Loucy (cell line): Measurements from ENCODE around the gene TAF13.

ENCODE experiments used
- H2AFZ ChIP-seq: fragments of 200-600 bp; sonication (generic); 2 replicates; pipeline ENCODE4 v1.6.0; 2016; ENCODE audit warnings: antibody characterized with exemption, mild to moderate bottlenecking, low read length, moderate library complexity
- H3F3A ChIP-seq: fragments of 200-600 bp; 2 replicates; pipeline ENCODE4 v1.6.0; 2016; ENCODE audit warnings: antibody characterized with exemption, low read depth, mild to moderate bottlenecking
- H3K27me3 ChIP-seq: fragments of 200-600 bp; sonication (generic); 2 replicates; pipeline ENCODE4 v1.6.1; 2014; ENCODE audit warnings: low read length, mild to moderate bottlenecking; ENCODE audit not compliant: insufficient read depth, poor library complexity, severe bottlenecking
- H3K36me3 ChIP-seq: fragments of 200-600 bp; sonication (generic); 2 replicates; pipeline ENCODE4 v1.6.1; 2016; ENCODE audit warnings: low read length; ENCODE audit not compliant: insufficient read depth
- H3K4me1 ChIP-seq: fragments of 200-600 bp; sonication (generic); 2 replicates; pipeline ENCODE4 v1.5.1; 2014; ENCODE audit warnings: low read length, mild to moderate bottlenecking; ENCODE audit not compliant: insufficient read depth, poor library complexity, severe bottlenecking
- H3K4me2 ChIP-seq: fragments of 200-600 bp; sonication (generic); 2 replicates; pipeline ENCODE4 v1.6.0; 2014; ENCODE audit warnings: antibody characterized with exemption, low read length, low read depth, mild to moderate bottlenecking; ENCODE audit not compliant: poor library complexity, severe bottlenecking
- H3K4me3 ChIP-seq: fragments of 200-600 bp; sonication (generic); 2 replicates; pipeline ENCODE4 v1.5.1; 2014; ENCODE audit warnings: low read length, mild to moderate bottlenecking, mixed read lengths; ENCODE audit not compliant: poor library complexity, severe bottlenecking
- H3K79me2 ChIP-seq: fragments of 200-600 bp; sonication (generic); 2 replicates; pipeline ENCODE4 v1.6.1; 2014; ENCODE audit warnings: low read length; ENCODE audit not compliant: insufficient read depth
- H3K9ac ChIP-seq: fragments of 200-600 bp; sonication (generic); 2 replicates; pipeline ENCODE4 v1.6.0; 2014; ENCODE audit warnings: mild to moderate bottlenecking, low read depth, low read length, moderate library complexity; ENCODE audit not compliant: poor library complexity, severe bottlenecking
- H3K9me2 ChIP-seq: fragments of 200-600 bp; sonication (generic); replicated peaks from 2 replicates; pipeline ENCODE4 v1.6.1; 2016; ENCODE audit warnings: low read depth, low read length, mixed read lengths
- H3K9me3 ChIP-seq: fragments of 200-600 bp; sonication (generic); 2 replicates; pipeline ENCODE4 v1.6.1; 2014; ENCODE audit warnings: mild to moderate bottlenecking, antibody characterized with exemption, low read length, low read depth; ENCODE audit not compliant: insufficient read depth
- H4K20me1 ChIP-seq: fragments of 200-600 bp; sonication (generic); 2 replicates; pipeline ENCODE4 v1.6.0; 2014; ENCODE audit warnings: antibody characterized with exemption, low read length, mild to moderate bottlenecking; ENCODE audit not compliant: insufficient read depth, poor library complexity, severe bottlenecking
- CTCF ChIP-seq: fragments of 200-600 bp; sonication (generic); conservative IDR thresholded peaks from 2 replicates; pipeline ENCODE4 v1.5.1; 2014; ENCODE audit warnings: mild to moderate bottlenecking, antibody characterized with exemption, low read length
- EZH2phosphoT487 ChIP-seq: fragments of 200-600 bp; IDR thresholded peaks from 2 replicates; pipeline ENCODE4 v1.6.1; 2018; ENCODE audit warnings: antibody characterized with exemption, mild to moderate bottlenecking, moderate library complexity, borderline replicate concordance

TAF13 gene

GRCh38 chr1:109116286-109116685 lies 40.5 kb upstream of the TAF13 start:
- Histone ChIP-seq H4K20me1 (no peaks in the 10 kb centered on the region), H3K4me3 (no peak overlapping the region), H3K9ac (no peak overlapping the region), H3K27me3 (peaks cover 17% of the 10 kb centered on the region), H3K9me3 (no peaks in the 10 kb centered on the region), H3K79me2 (no peaks in the 10 kb centered on the region), H3F3A (no peaks in the 10 kb centered on the region), H3K4me1 (peaks cover 16% of the 10 kb centered on the region), H2AFZ (no peak overlapping the region), H3K9me2 (no peaks in the 10 kb centered on the region), H3K4me2 (no peak overlapping the region), H3K36me3 (no peaks in the 10 kb centered on the region)
- no peak for TF ChIP-seq EZH2phosphoT487
- no peak for TF ChIP-seq CTCF

GRCh38 chr1:109115685-109116084 lies 39.9 kb upstream of the TAF13 start:
- TF ChIP-seq EZH2phosphoT487, result peak; percentile 24; the same call in 1 of the 2 replicates
- TF ChIP-seq CTCF, result no peak
- Histone ChIP-seq H2AFZ (no peak overlapping the region), H3K4me3 (no peak overlapping the region), H3K4me1 (peaks cover 16% of the 10 kb centered on the region), H3K27me3 (peaks cover 17% of the 10 kb centered on the region), H3K79me2 (no peaks in the 10 kb centered on the region), H3K36me3 (no peaks in the 10 kb centered on the region), H4K20me1 (no peaks in the 10 kb centered on the region), H3K9me3 (no peaks in the 10 kb centered on the region), H3K9ac (no peak overlapping the region), H3F3A (no peaks in the 10 kb centered on the region), H3K4me2 (no peak overlapping the region), H3K9me2 (no peaks in the 10 kb centered on the region)

GRCh38 chr1:109114342-109114674 lies 38.5 kb upstream of the TAF13 start:
- peaks cover 17% of the 10 kb centered on the region for H3K27me3 ChIP-seq

More at GRCh38 chr1:109114342-109114674, 38.5 kb upstream of the TAF13 start:
- Histone ChIP-seq H3K9me3 (no peaks in the 10 kb centered on the region), H4K20me1 (no peaks in the 10 kb centered on the region), H2AFZ (no peak overlapping the region), H3K4me2 (no peak overlapping the region), H3F3A (no peaks in the 10 kb centered on the region), H3K4me1 (peaks cover 16% of the 10 kb centered on the region), H3K9ac (no peak overlapping the region), H3K36me3 (no peaks in the 10 kb centered on the region), H3K9me2 (no peaks in the 10 kb centered on the region), H3K79me2 (no peaks in the 10 kb centered on the region), H3K4me3 (no peak overlapping the region)
- TF ChIP-seq EZH2phosphoT487, result no peak
- no peak for TF ChIP-seq CTCF
